SKM-1 treated with dmso at 0.1 percent for 144 hours (cell line): ENCODE data around the gene LBHD1.
"Not testable (repeated sequence)": the region's sequence is repeated elsewhere in the genome, so short reads cannot be mapped to it uniquely, and the experiment has no call there.

ENCODE experiments used
- DNase-seq: peaks from one replicate; lab custom pipeline; 2025; ENCODE audit not compliant: unreplicated experiment; lab: John Stamatoyannopoulos, UW

Gene LBHD1

GRCh38 chr11:62621027-62621566, 51.0 kb downstream of the LBHD1 start:
- DNase-seq = no peak

GRCh38 chr11:62616957-62617356, 55.1 kb downstream of the LBHD1 start:
- DNase-seq = not testable (repeated sequence)

- DNase-seq = no peak
Observed at GRCh38 chr11:62615521-62615920, 56.5 kb downstream of the LBHD1 start.

GRCh38 chr11:62614275-62614674, 57.8 kb downstream of the LBHD1 start:
- no peak for DNase-seq

GRCh38 chr11:62613291-62613778, 58.7 kb downstream of the LBHD1 start:
- no peak for DNase-seq
